PC-3 (cell line): ENCODE results near the gene PLCB4.

ENCODE experiments used
- CTCF ChIP-seq: fragments of 300-600 bp; sonication (generic); conservative IDR thresholded peaks from 2 replicates; pipeline ENCODE4 v1.5.1; 2017; ENCODE audit warnings: antibody characterized with exemption, low read depth, mild to moderate bottlenecking, low read length
- EZH2 ChIP-seq: fragments of 300-600 bp; sonication (generic); IDR thresholded peaks from one replicate; pipeline ENCODE4 v1.6.1; 2017; ENCODE audit warnings: antibody characterized with exemption, mild to moderate bottlenecking, low read length; ENCODE audit not compliant: unreplicated experiment
- EZH2phosphoT487 ChIP-seq: fragments of 300-600 bp; sonication (generic); IDR thresholded peaks from 2 replicates; pipeline ENCODE4 v1.6.1; 2018; ENCODE audit warnings: mild to moderate bottlenecking, antibody characterized with exemption, low read length, borderline replicate concordance

DNA sequence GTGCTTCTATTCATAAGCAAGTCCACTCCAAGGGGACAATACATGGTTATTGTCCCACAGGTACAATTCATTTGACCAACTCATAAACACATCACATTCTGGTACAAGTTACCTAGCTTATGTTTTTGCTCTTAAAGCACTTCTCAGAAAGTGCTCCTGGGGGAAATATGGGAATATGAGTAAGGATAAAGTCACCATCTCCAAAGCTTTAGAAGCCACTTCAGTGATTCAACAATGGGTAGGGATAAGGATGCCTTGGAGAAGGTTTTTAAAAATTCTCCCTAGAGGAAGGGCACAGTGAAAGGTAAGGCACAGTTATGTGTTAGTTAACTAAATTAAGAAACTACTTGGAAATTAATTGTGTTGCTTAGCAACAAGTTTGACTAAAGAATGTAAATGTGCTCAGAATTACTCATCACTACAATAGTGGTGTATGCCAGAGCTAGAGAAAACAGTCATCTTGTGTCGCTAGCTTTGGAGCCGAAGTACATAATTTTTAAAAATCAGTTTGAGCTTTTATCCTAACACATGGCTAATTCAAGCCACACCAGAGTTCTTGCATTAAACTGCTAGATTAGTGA lies 406.0 kb downstream of the PLCB4 start:
- TF ChIP-seq EZH2 (no peak), CTCF (no peak), EZH2phosphoT487 (no peak)
